ENCODE data around the gene WDR13. TPM values are rescaled to one million over a fixed set of nuclear protein-coding genes. Genes with fewer than 3 reads are reported as not detected.
A peak's percentile ranks its signal among the peaks of the same experiment; 100 is the strongest.

Gene WDR13
- total RNA-seq (10 to 100 TPM; 25.4 to 39.8 TPM), polyA plus RNA-seq (10 to 100 TPM; 37.2 to 73.7 TPM)

GRCh38 chrX:48597353-48598264 is at the start of gene WDR13:
Gene WDR13 (plus strand): TSS chrX:48597492. CDS start chrX:48597997, 505 bp downstream.
- Histone ChIP-seq H3K36me3 (ENCODE audit: control insufficient read depth in 4 of 4, insufficient read depth in 3 of 4, low read depth in 1 of 4, low read length in 3 of 4) (peaks cover 6 to 22% (median 12%) of the 10 kb centered on the region in 4 donors), H3K4me3 (ENCODE audit: low read depth in 1 of 3, low read length in 3 of 3) (peak within 1 kb of the TSS; percentile 64 to 85 (median 73)), H3K27ac (ENCODE audit: low read depth in 1 of 2, low read length in 2 of 2) (peak within 1 kb of the TSS; percentile 98 to 99), H3K9me3 (ENCODE audit: control insufficient read depth in 4 of 4, low read length in 3 of 4) (no peaks in the 10 kb centered on the region), H3K4me1 (ENCODE audit: control insufficient read depth in 4 of 4, insufficient read depth in 4 of 4, low read length in 3 of 4) (peaks cover 0 to 10% (median 2%) of the 10 kb centered on the region in 4 donors), H3K9ac (ENCODE audit: low read depth in 1 of 2, low read length in 2 of 2) (peak within 1 kb of the TSS in 1 of 2 donors; percentile 59), H3K27me3 (ENCODE audit: control insufficient read depth in 4 of 4, insufficient read depth in 4 of 4, low read length in 3 of 4) (no peaks in the 10 kb centered on the region)
- TF ChIP-seq SP1 (IDR thresholded peaks at IDR 0.05) (peak; percentile 50), EGR1 (IDR thresholded peaks at IDR 0.05; ENCODE audit: low read depth in 2 of 2) (peak; percentile 77 to 79), MAX (IDR thresholded peaks at IDR 0.05) (peak; percentile 33), RAD21 (IDR thresholded peaks at IDR 0.05) (peak; percentile 4 to 6), REST (IDR thresholded peaks at IDR 0.05) (no peak), ATF3 (IDR thresholded peaks at IDR 0.05) (no peak), NR2F2 (IDR thresholded peaks at IDR 0.05) (peak; percentile 79), FOXA2 (IDR thresholded peaks at IDR 0.05) (no peak), YY1 (IDR thresholded peaks at IDR 0.05) (peak; percentile 98), HNF4A (conservative IDR thresholded peaks at IDR 0.05) (peak; percentile 23 to 44), ZBTB33 (IDR thresholded peaks at IDR 0.05) (no peak), RXRA (IDR thresholded peaks at IDR 0.05) (peak; percentile 67 to 69), FOXA1 (IDR thresholded peaks at IDR 0.05) (no peak)
- under 1% methylated on average over 62 of the region's 62 CpGs for WGBS
- DNase-seq (ENCODE audit: low spot score), result peak; percentile 91

GRCh38 chrX:48548871-48549270 is 48.4 kb upstream of the WDR13 start:
- Histone ChIP-seq H3K27ac (ENCODE audit: low read depth in 1 of 2, low read length in 2 of 2) (no peak overlapping the region), H3K27me3 (ENCODE audit: control insufficient read depth in 4 of 4, insufficient read depth in 4 of 4, low read length in 3 of 4) (no peaks in the 10 kb centered on the region), H3K4me3 (ENCODE audit: low read depth in 1 of 3, low read length in 3 of 3) (no peak overlapping the region), H3K4me1 (ENCODE audit: control insufficient read depth in 4 of 4, insufficient read depth in 4 of 4, low read length in 3 of 4) (no peaks in the 10 kb centered on the region), H3K9me3 (ENCODE audit: control insufficient read depth in 4 of 4, low read length in 3 of 4) (no peaks in the 10 kb centered on the region), H3K36me3 (ENCODE audit: control insufficient read depth in 4 of 4, insufficient read depth in 3 of 4, low read depth in 1 of 4, low read length in 3 of 4) (peaks cover 1 to 7% (median 3%) of the 10 kb centered on the region in 4 donors), H3K9ac (ENCODE audit: low read depth in 1 of 2, low read length in 2 of 2) (no peak overlapping the region)
- WGBS, result 75% methylated on average over 3 of the region's 3 CpGs
- no peak for DNase-seq (ENCODE audit: low spot score)
- TF ChIP-seq FOXA2 (IDR thresholded peaks at IDR 0.05), result no peak
- no peak for TF ChIP-seq JUND (IDR thresholded peaks at IDR 0.05)
- TF ChIP-seq ZBTB33 (IDR thresholded peaks at IDR 0.05), result no peak
- TF ChIP-seq RXRA (IDR thresholded peaks at IDR 0.05), result no peak
- no peak for TF ChIP-seq HNF4G (IDR thresholded peaks at IDR 0.05)
- no peak for TF ChIP-seq TAF1 (conservative IDR thresholded peaks at IDR 0.05)
- no peak for TF ChIP-seq HNF4A (conservative IDR thresholded peaks at IDR 0.05)
- TF ChIP-seq CTCF (IDR thresholded peaks at IDR 0.05; ENCODE audit: low read depth, low read length, missing input control), result no peak
- no peak for TF ChIP-seq RAD21 (IDR thresholded peaks at IDR 0.05)
- no peak for TF ChIP-seq FOXA1 (IDR thresholded peaks at IDR 0.05)
- no peak for TF ChIP-seq SP1 (IDR thresholded peaks at IDR 0.05)
- no peak for TF ChIP-seq NR2F2 (IDR thresholded peaks at IDR 0.05)

Measured in liver (tissue), 9 donors.